OCI-LY1 (cell line): ENCODE measurements around the gene EBF4.

Experiments
- CTCF ChIP-seq: fragments of 200-600 bp; sonication (generic), shearing (Covaris generic); IDR thresholded peaks from 2 replicates; pipeline ENCODE4 v1.5.1; 2017; ENCODE audit warnings: mild to moderate bottlenecking, antibody characterized with exemption, low read length, moderate library complexity, mixed read lengths
- EZH2 ChIP-seq: fragments of 200-600 bp; sonication (generic), shearing (Covaris generic); IDR thresholded peaks from 2 replicates; pipeline ENCODE4 v1.8.0; 2017; ENCODE audit warnings: borderline replicate concordance, mixed run types, mild to moderate bottlenecking, antibody characterized with exemption, low read length, moderate library complexity, mixed read lengths

- TF ChIP-seq CTCF, result no peak
- no peak for TF ChIP-seq EZH2
These were observed 1.9 kb upstream of the EBF4 start for GRCh38 chr20:2690718-2691117.
